Activated naive CD4-positive, alpha-beta T cell treated with anti-CD3 and anti-CD28 coated beads, Interleukin-2, amount 50 U/mL, for 72 hours (primary cell): ENCODE results near the gene CIAPIN1. TPM values are rescaled to one million over a fixed set of nuclear protein-coding genes. Genes with fewer than 3 reads are reported as not detected.
A peak's percentile ranks its signal among the peaks of the same experiment; 100 is the strongest.

Experiments
- ATAC-seq, 2 donors: fragments of 150-1000 bp; cut with Tn5 transposase; 2 replicates each; pipeline ENCODE4 v1.10.0; 2021; ENCODE audit warnings: mild to moderate bottlenecking in 2 of 2, moderate library complexity in 2 of 2
- DNase-seq, 2 donors: peaks; one replicate each; pipeline ENCODE4 v3.0.0; 2021 to 2022; ENCODE audit warnings: low spot score in 2 of 2
- H3K27ac Mint-ChIP-seq, 2 donors: one replicate each; pipeline ENCODE4 v1.8.0; 2022; ENCODE audit warnings: mild to moderate bottlenecking in 2 of 2, mixed read lengths in 2 of 2
- H3K36me3 Mint-ChIP-seq, 2 donors: one replicate each; pipeline ENCODE4 v1.8.0; 2022; ENCODE audit warnings: mixed read lengths in 2 of 2
- H3K9me3 Mint-ChIP-seq, 2 donors: one replicate each; pipeline ENCODE4 v1.8.0; 2022; ENCODE audit warnings: mixed read lengths in 2 of 2
- total RNA-seq, 2 donors: library from RNA; stranded (reverse); gene quantifications; one replicate each; pipeline ENCODE4 v1.2.3, GENCODE V29; 2022

CIAPIN1 gene
- total RNA-seq, 2 donors from 2014 or later = 35.2 to 38.0 TPM

GRCh38 chr16:57479205-57479975, 32.2 kb upstream of the CIAPIN1 start:
- peak overlapping the region in 1 of 2 donors; percentile 86 for H3K27ac Mint-ChIP-seq
- no peaks in the 10 kb centered on the region for H3K9me3 Mint-ChIP-seq
- DNase-seq (no peak), ATAC-seq (no peak)
- H3K36me3 Mint-ChIP-seq = no peaks in the 10 kb centered on the region

- no peaks in the 10 kb centered on the region for H3K9me3 Mint-ChIP-seq
- H3K27ac Mint-ChIP-seq = peak overlapping the region in 1 of 2 donors; percentile 63
- DNase-seq (no peak), ATAC-seq (no peak)
- H3K36me3 Mint-ChIP-seq = no peaks in the 10 kb centered on the region
Observed at GRCh38 chr16:57478396-57479204, 31.4 kb upstream of the CIAPIN1 start.

GRCh38 chr16:57477531-57478202, 30.5 kb upstream of the CIAPIN1 start:
- no peak for ATAC-seq
- DNase-seq = no peak
- no peak overlapping the region for H3K27ac Mint-ChIP-seq
- no peaks in the 10 kb centered on the region for H3K9me3 Mint-ChIP-seq
- H3K36me3 Mint-ChIP-seq = no peaks in the 10 kb centered on the region

GRCh38 chr16:57476546-57477410, 29.6 kb upstream of the CIAPIN1 start:
- Mint-ChIP-seq H3K9me3 (no peaks in the 10 kb centered on the region), H3K27ac (peak overlapping the region in 1 of 2 donors; percentile 31)

GRCh38 chr16:57475711-57476339, 28.6 kb upstream of the CIAPIN1 start:
- ATAC-seq (peak; percentile 96 to 98), DNase-seq (peak; percentile 87 to 90)
- Mint-ChIP-seq H3K9me3 (no peaks in the 10 kb centered on the region), H3K36me3 (no peaks in the 10 kb centered on the region), H3K27ac (peak overlapping the region in 1 of 2 donors; percentile 50)

More at GRCh38 chr16:57476546-57477410, 29.6 kb upstream of the CIAPIN1 start:
- no peak for ATAC-seq
- no peak for DNase-seq
- H3K36me3 Mint-ChIP-seq = no peaks in the 10 kb centered on the region

- Mint-ChIP-seq H3K27ac (peak overlapping the region; percentile 50), H3K36me3 (peaks cover 0 to 1% of the 10 kb centered on the region in 2 donors), H3K9me3 (no peaks in the 10 kb centered on the region)
- ATAC-seq (peak in 1 of 2 donors; percentile 0), DNase-seq (peak in 1 of 2 donors; percentile 23)
Observed at GRCh38 chr16:57474671-57475661, 27.8 kb upstream of the CIAPIN1 start.

- no peak overlapping the region for H3K27ac Mint-ChIP-seq
- ATAC-seq (no peak), DNase-seq (peak in 1 of 2 donors; percentile 23)
- peaks cover 0 to 6% of the 10 kb centered on the region in 2 donors for H3K36me3 Mint-ChIP-seq
- H3K9me3 Mint-ChIP-seq = no peaks in the 10 kb centered on the region
Observed at GRCh38 chr16:57473906-57474305, 26.7 kb upstream of the CIAPIN1 start.

- Mint-ChIP-seq H3K9me3 (no peaks in the 10 kb centered on the region), H3K36me3 (peaks cover 5 to 6% of the 10 kb centered on the region in 2 donors), H3K27ac (no peak overlapping the region)
- ATAC-seq (no peak), DNase-seq (peak in 1 of 2 donors; percentile 49)
Observed at GRCh38 chr16:57473176-57473840, 26.1 kb upstream of the CIAPIN1 start.

- Mint-ChIP-seq H3K9me3 (no peaks in the 10 kb centered on the region), H3K27ac (no peak overlapping the region), H3K36me3 (peaks cover 6% of the 10 kb centered on the region in 2 donors)
- ATAC-seq (no peak), DNase-seq (no peak)
Observed at GRCh38 chr16:57472665-57473060, 25.5 kb upstream of the CIAPIN1 start.

- H3K9me3 Mint-ChIP-seq = no peaks in the 10 kb centered on the region
- DNase-seq (no peak), ATAC-seq (no peak)
- peaks cover 6% of the 10 kb centered on the region in 2 donors for H3K36me3 Mint-ChIP-seq
- no peak overlapping the region for H3K27ac Mint-ChIP-seq
Observed at GRCh38 chr16:57471852-57472664, 24.9 kb upstream of the CIAPIN1 start.

GRCh38 chr16:57471209-57471608, 24.0 kb upstream of the CIAPIN1 start:
- H3K27ac Mint-ChIP-seq = no peak overlapping the region
- H3K36me3 Mint-ChIP-seq = peaks cover 6 to 8% of the 10 kb centered on the region in 2 donors
- DNase-seq (no peak), ATAC-seq (no peak)
- H3K9me3 Mint-ChIP-seq = no peaks in the 10 kb centered on the region

GRCh38 chr16:57470711-57471110, 23.5 kb upstream of the CIAPIN1 start:
- Mint-ChIP-seq H3K9me3 (no peaks in the 10 kb centered on the region), H3K27ac (no peak overlapping the region), H3K36me3 (peaks cover 11 to 12% of the 10 kb centered on the region in 2 donors)
- DNase-seq (peak in 1 of 2 donors; percentile 49), ATAC-seq (no peak)

- H3K27ac Mint-ChIP-seq = no peak overlapping the region
- no peak for ATAC-seq
- no peaks in the 10 kb centered on the region for H3K9me3 Mint-ChIP-seq
- peak in 1 of 2 donors; percentile 40 for DNase-seq
- peaks cover 11 to 12% of the 10 kb centered on the region in 2 donors for H3K36me3 Mint-ChIP-seq
Observed at GRCh38 chr16:57469917-57470470, 22.8 kb upstream of the CIAPIN1 start.
